Mesothelial cell of epicardium (in vitro differentiated cells): ENCODE results near the gene CEP192. TPM values are rescaled to one million over a fixed set of nuclear protein-coding genes. Genes with fewer than 3 reads are reported as not detected.

Experiments used
- DNase-seq, 2 experiments: peaks; one replicate each; pipeline ENCODE4 v3.0.0; 2021; ENCODE audit warnings: low spot score in 2 of 2; ENCODE audit not compliant: unreplicated experiment in 2 of 2
- H3K27ac Mint-ChIP-seq: 2 replicates; pipeline ENCODE4 v1.8.0; 2021; ENCODE audit warnings: mixed read lengths
- H3K27me3 Mint-ChIP-seq: 2 replicates; pipeline ENCODE4 v1.8.0; 2021; ENCODE audit warnings: low read depth, mixed read lengths
- H3K36me3 Mint-ChIP-seq: 2 replicates; pipeline ENCODE4 v1.8.0; 2021; ENCODE audit warnings: mixed read lengths
- H3K4me1 Mint-ChIP-seq: 2 replicates; pipeline ENCODE4 v1.8.0; 2021; ENCODE audit warnings: mixed read lengths
- H3K4me3 Mint-ChIP-seq: 2 replicates; pipeline ENCODE4 v1.8.0; 2021; ENCODE audit warnings: mild to moderate bottlenecking, moderate library complexity, mixed read lengths
- H3K9me3 Mint-ChIP-seq: 2 replicates; pipeline ENCODE4 v1.8.0; 2021; ENCODE audit warnings: mixed read lengths
- total RNA-seq: library from RNA; stranded (reverse); gene quantifications from 3 replicates; pipeline ENCODE4 v1.2.1, GENCODE V29; 2021
- TF ChIP-seq, protein P1 (sequence below): fragments of 200-600 bp; sonication (generic); IDR thresholded peaks from one replicate; pipeline ENCODE4 v1.5.0; 2021; ENCODE audit warnings: antibody characterized with exemption; ENCODE audit not compliant: unreplicated experiment

CEP192 gene
- total RNA-seq, 1 donor from 2014 or later: 34.6 TPM

- Mint-ChIP-seq H3K4me1 (peaks cover 3% of the 10 kb centered on the region), H3K9me3 (peaks cover 4% of the 10 kb centered on the region), H3K27me3 (peaks cover 56% of the 10 kb centered on the region), H3K4me3 (peak overlapping the region; percentile 73), H3K36me3 (no peaks in the 10 kb centered on the region), H3K27ac (no peak overlapping the region)
- DNase-seq: no peak
- TF ChIP-seq, protein P1, sequence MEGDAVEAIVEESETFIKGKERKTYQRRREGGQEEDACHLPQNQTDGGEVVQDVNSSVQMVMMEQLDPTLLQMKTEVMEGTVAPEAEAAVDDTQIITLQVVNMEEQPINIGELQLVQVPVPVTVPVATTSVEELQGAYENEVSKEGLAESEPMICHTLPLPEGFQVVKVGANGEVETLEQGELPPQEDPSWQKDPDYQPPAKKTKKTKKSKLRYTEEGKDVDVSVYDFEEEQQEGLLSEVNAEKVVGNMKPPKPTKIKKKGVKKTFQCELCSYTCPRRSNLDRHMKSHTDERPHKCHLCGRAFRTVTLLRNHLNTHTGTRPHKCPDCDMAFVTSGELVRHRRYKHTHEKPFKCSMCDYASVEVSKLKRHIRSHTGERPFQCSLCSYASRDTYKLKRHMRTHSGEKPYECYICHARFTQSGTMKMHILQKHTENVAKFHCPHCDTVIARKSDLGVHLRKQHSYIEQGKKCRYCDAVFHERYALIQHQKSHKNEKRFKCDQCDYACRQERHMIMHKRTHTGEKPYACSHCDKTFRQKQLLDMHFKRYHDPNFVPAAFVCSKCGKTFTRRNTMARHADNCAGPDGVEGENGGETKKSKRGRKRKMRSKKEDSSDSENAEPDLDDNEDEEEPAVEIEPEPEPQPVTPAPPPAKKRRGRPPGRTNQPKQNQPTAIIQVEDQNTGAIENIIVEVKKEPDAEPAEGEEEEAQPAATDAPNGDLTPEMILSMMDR: no peak
Measured at GRCh38 chr18:13138420-13139139, 147.4 kb downstream of the CEP192 start.

GRCh38 chr18:13139885-13140450, 148.8 kb downstream of the CEP192 start:
- Mint-ChIP-seq H3K4me3 (no peak overlapping the region), H3K9me3 (peaks cover 13% of the 10 kb centered on the region), H3K27ac (no peak overlapping the region), H3K4me1 (peaks cover 3% of the 10 kb centered on the region), H3K36me3 (no peaks in the 10 kb centered on the region), H3K27me3 (peaks cover 46% of the 10 kb centered on the region)
- TF ChIP-seq, protein P1: no peak
- DNase-seq: no peak

DNA sequence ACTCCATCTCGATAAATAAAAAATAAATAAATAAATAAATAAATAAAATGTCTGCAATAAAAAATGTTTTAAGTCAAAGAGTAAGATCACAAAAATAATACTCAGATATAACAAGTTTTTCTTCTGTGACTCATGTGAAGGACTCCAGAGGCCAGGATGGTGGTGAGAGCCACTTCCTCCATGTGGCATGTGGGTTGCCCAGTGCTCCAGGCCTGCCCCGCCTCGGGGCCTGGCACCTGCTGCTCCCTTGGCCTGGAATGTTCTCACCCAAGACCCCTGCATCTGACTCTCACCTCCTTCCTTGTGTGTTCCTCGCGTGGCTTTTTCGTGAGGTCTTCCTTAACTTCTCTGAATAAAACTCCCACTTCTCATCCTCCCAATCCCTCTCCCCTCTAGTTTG, 150.0 kb downstream of the CEP192 start:
- TF ChIP-seq, protein P1: no peak
- DNase-seq: no peak
- H3K27me3 Mint-ChIP-seq: peaks cover 34% of the 10 kb centered on the region
- H3K27ac Mint-ChIP-seq: no peak overlapping the region
- H3K4me3 Mint-ChIP-seq: no peak overlapping the region
- peaks cover 3% of the 10 kb centered on the region for H3K4me1 Mint-ChIP-seq
- H3K36me3 Mint-ChIP-seq: no peaks in the 10 kb centered on the region
- peaks cover 15% of the 10 kb centered on the region for H3K9me3 Mint-ChIP-seq

DNA sequence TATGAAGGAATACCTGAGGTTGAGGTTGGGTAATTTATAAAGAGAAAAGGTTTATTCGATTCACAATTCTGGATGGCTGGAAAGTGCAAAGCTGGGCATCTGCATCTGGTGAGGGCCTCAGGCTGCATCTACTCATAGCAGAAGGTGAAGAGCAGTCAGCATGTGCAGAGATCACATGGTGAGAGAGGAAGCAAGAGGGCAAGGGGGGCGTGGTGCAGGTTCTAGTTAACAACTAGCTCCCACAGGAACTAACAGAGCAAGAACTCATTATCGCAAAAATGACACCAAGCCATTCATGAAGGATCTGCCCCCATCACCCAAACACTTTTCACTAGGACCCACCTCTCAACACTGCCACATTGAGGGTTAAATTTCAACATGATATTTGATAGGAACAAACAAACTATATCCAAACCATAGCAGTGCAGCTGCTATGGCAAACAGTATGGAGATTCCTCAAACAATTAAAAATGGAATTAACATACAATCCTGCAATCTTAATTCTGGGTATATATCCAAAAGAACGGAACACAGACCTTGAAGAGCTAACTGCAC, 154.6 kb downstream of the CEP192 start:
- no peak overlapping the region for H3K4me3 Mint-ChIP-seq
- peaks cover 18% of the 10 kb centered on the region for H3K9me3 Mint-ChIP-seq
- TF ChIP-seq, protein P1: no peak
- no peak overlapping the region for H3K27ac Mint-ChIP-seq
- H3K27me3 Mint-ChIP-seq: peaks cover 24% of the 10 kb centered on the region
- DNase-seq: no peak
- no peaks in the 10 kb centered on the region for H3K4me1 Mint-ChIP-seq
- no peaks in the 10 kb centered on the region for H3K36me3 Mint-ChIP-seq

- TF ChIP-seq, protein P1: no peak
- Mint-ChIP-seq H3K36me3 (no peaks in the 10 kb centered on the region), H3K4me1 (no peaks in the 10 kb centered on the region), H3K9me3 (peaks cover 18% of the 10 kb centered on the region), H3K27me3 (peaks cover 30% of the 10 kb centered on the region), H3K4me3 (no peak overlapping the region), H3K27ac (no peak overlapping the region)
- DNase-seq: no peak
Measured at GRCh38 chr18:13147130-13147529, 156.0 kb downstream of the CEP192 start.
